WTC11 (cell line): Measurements from ENCODE around the gene KERA. TPM values are rescaled to one million over a fixed set of nuclear protein-coding genes. Genes with fewer than 3 reads are reported as not detected.

ENCODE experiments used
- ATAC-seq: fragments of 200-7000 bp; cut with Tn5 transposase; 2 replicates; pipeline ENCODE4 v1.10.0; 2021; ENCODE audit warnings: mild to moderate bottlenecking, moderate library complexity
- CTCF ChIA-PET: fragments of 300-600 bp; sonication (Branson Sonifier 250); formaldehyde crosslinking; loops from one replicate; lab custom pipeline; 2021; ENCODE audit warnings: antibody characterized with exemption; lab: Charles Lee
- POLR2A ChIA-PET: fragments of 350-600 bp; sonication (Branson Sonifier 250); formaldehyde crosslinking; loops from one replicate; lab custom pipeline; 2021; ENCODE audit warnings: antibody characterized with exemption; lab: Charles Lee
- DNase-seq: peaks from one replicate; pipeline ENCODE4 v3.0.0; 2021; ENCODE audit warnings: low spot score
- H3K27ac Mint-ChIP-seq: 2 replicates; pipeline ENCODE4 v1.8.0; 2021; ENCODE audit warnings: mixed read lengths
- H3K27me3 Mint-ChIP-seq: 2 replicates; pipeline ENCODE4 v1.8.0; 2021; ENCODE audit warnings: low read depth, mild to moderate bottlenecking, moderate library complexity, mixed read lengths
- H3K36me3 Mint-ChIP-seq: 2 replicates; pipeline ENCODE4 v1.8.0; 2021; ENCODE audit warnings: mixed read lengths
- H3K4me1 Mint-ChIP-seq: 2 replicates; pipeline ENCODE4 v1.8.0; 2022; ENCODE audit warnings: mixed read lengths
- H3K4me3 Mint-ChIP-seq: 2 replicates; pipeline ENCODE4 v1.8.0; 2021; ENCODE audit warnings: mild to moderate bottlenecking, moderate library complexity, mixed read lengths
- H3K9me3 Mint-ChIP-seq: 2 replicates; pipeline ENCODE4 v1.8.0; 2021; ENCODE audit warnings: mixed read lengths
- CREB1 ChIP-seq: sonication (generic); formaldehyde crosslinking; IDR thresholded peaks from 2 replicates; pipeline ENCODE4 v1.8.0; 2023; ENCODE audit warnings: mild to moderate bottlenecking, missing genetic modification reagents
- ELF4 ChIP-seq: sonication (generic); formaldehyde crosslinking; IDR thresholded peaks from 2 replicates; pipeline ENCODE4 v1.8.1; 2022; ENCODE audit warnings: low read depth, mild to moderate bottlenecking, moderate library complexity, missing genetic modification reagents
- ETV6 ChIP-seq: sonication (generic); formaldehyde crosslinking; IDR thresholded peaks from 2 replicates; pipeline ENCODE4 v1.8.1; 2022; ENCODE audit warnings: mild to moderate bottlenecking, missing genetic modification reagents
- HMGA2 ChIP-seq: fragments of 250-450 bp; sonication (Bioruptor Pico); IDR thresholded peaks from 2 replicates; pipeline ENCODE4 v1.4.0; 2021; ENCODE audit warnings: mild to moderate bottlenecking, moderate library complexity
- JUN ChIP-seq: sonication (generic); formaldehyde crosslinking; IDR thresholded peaks from 2 replicates; pipeline ENCODE4 v1.8.0; 2023; ENCODE audit warnings: mild to moderate bottlenecking, missing genetic modification reagents
- MXD4 ChIP-seq: fragments of 250-450 bp; sonication (Bioruptor Pico); IDR thresholded peaks from 2 replicates; pipeline ENCODE4 v1.8.0; 2021; ENCODE audit warnings: mild to moderate bottlenecking, moderate library complexity, borderline replicate concordance
- MYBL2 ChIP-seq: sonication (generic); formaldehyde crosslinking; IDR thresholded peaks from 2 replicates; pipeline ENCODE4 v1.8.1; 2023; ENCODE audit warnings: mild to moderate bottlenecking, moderate library complexity, missing genetic modification reagents
- NFATC4 ChIP-seq: fragments of 250-450 bp; sonication (Bioruptor Pico); IDR thresholded peaks from 2 replicates; pipeline ENCODE4 v1.9.0; 2021; ENCODE audit warnings: mild to moderate bottlenecking
- NFYB ChIP-seq: sonication (generic); formaldehyde crosslinking; conservative IDR thresholded peaks from 2 replicates; pipeline ENCODE4 v1.8.0; 2022; ENCODE audit warnings: low read depth, missing genetic modification reagents
- NR3C1 ChIP-seq: sonication (generic); formaldehyde crosslinking; conservative IDR thresholded peaks from 2 replicates; pipeline ENCODE4 v1.8.1; 2023; ENCODE audit warnings: low read depth, mild to moderate bottlenecking, missing genetic modification reagents
- SMAD3 ChIP-seq: sonication (generic); formaldehyde crosslinking; IDR thresholded peaks from 2 replicates; pipeline ENCODE4 v1.8.0; 2022; ENCODE audit warnings: missing genetic modification reagents, mild to moderate bottlenecking, borderline replicate concordance
- SOX15 ChIP-seq: fragments of 250-450 bp; sonication (Bioruptor Pico); IDR thresholded peaks from 2 replicates; pipeline ENCODE4 v1.9.0; 2021; ENCODE audit warnings: mild to moderate bottlenecking
- ZNF232 ChIP-seq: sonication (generic); formaldehyde crosslinking; IDR thresholded peaks from 2 replicates; pipeline ENCODE4 v1.8.0; 2022; ENCODE audit warnings: mild to moderate bottlenecking, missing genetic modification reagents
- ZNF317 ChIP-seq: sonication (generic); formaldehyde crosslinking; IDR thresholded peaks from 2 replicates; pipeline ENCODE4 v1.8.1; 2023; ENCODE audit warnings: low read depth, mild to moderate bottlenecking, moderate library complexity, missing genetic modification reagents, borderline replicate concordance
- ZNF396 ChIP-seq: fragments of 250-450 bp; sonication (Bioruptor Pico); IDR thresholded peaks from 2 replicates; pipeline ENCODE4 v1.8.0; 2021; ENCODE audit warnings: mild to moderate bottlenecking, moderate library complexity, borderline replicate concordance
- ZNF671 ChIP-seq: fragments of 250-450 bp; sonication (Bioruptor Pico); IDR thresholded peaks from 2 replicates; pipeline ENCODE4 v1.8.0; 2021; ENCODE audit warnings: mild to moderate bottlenecking
- total RNA-seq: library from RNA; stranded (reverse); gene quantifications from 3 replicates; pipeline ENCODE4 v1.2.3, GENCODE V29; 2021
- TF ChIP-seq, protein P1 (sequence below): sonication (generic); formaldehyde crosslinking; IDR thresholded peaks from 2 replicates; pipeline ENCODE4 v1.8.1; 2022; ENCODE audit warnings: mild to moderate bottlenecking, missing genetic modification reagents, moderate library complexity, borderline replicate concordance
- TF ChIP-seq, protein P2 (sequence below): fragments of 250-450 bp; sonication (Bioruptor Pico); IDR thresholded peaks from 2 replicates; pipeline ENCODE4 v2.1.2; 2022; ENCODE audit warnings: mild to moderate bottlenecking, moderate library complexity
- TF ChIP-seq, protein P3 (sequence below): fragments of 200-600 bp; IDR thresholded peaks from 2 replicates; pipeline ENCODE4 v1.8.0; 2022; ENCODE audit warnings: antibody characterized with exemption
- TF ChIP-seq, protein P4 (sequence below): sonication (generic); formaldehyde crosslinking; IDR thresholded peaks from 2 replicates; pipeline ENCODE4 v1.8.1; 2023; ENCODE audit warnings: mild to moderate bottlenecking, missing genetic modification reagents, borderline replicate concordance
- TF ChIP-seq, protein P5 (sequence below): fragments of 250-450 bp; sonication (Bioruptor Pico); IDR thresholded peaks from 2 replicates; pipeline ENCODE4 v1.9.0; 2021; ENCODE audit warnings: mild to moderate bottlenecking
- TF ChIP-seq, protein P6 (sequence below): sonication (generic); formaldehyde crosslinking; IDR thresholded peaks from 2 replicates; pipeline ENCODE4 v1.8.1; 2023; ENCODE audit warnings: mild to moderate bottlenecking, missing genetic modification reagents, moderate library complexity
- TF ChIP-seq, protein P7 (sequence below): fragments of 250-450 bp; sonication (Bioruptor Pico); IDR thresholded peaks from 2 replicates; pipeline ENCODE4 v1.8.0; 2021; ENCODE audit warnings: mild to moderate bottlenecking
- TF ChIP-seq, protein P8 (sequence below): sonication (generic); formaldehyde crosslinking; IDR thresholded peaks from 2 replicates; pipeline ENCODE4 v1.8.0; 2023; ENCODE audit warnings: missing genetic modification reagents

Gene KERA
- total RNA-seq, 1 experiment from 2014 or later, result not detected

DNA sequence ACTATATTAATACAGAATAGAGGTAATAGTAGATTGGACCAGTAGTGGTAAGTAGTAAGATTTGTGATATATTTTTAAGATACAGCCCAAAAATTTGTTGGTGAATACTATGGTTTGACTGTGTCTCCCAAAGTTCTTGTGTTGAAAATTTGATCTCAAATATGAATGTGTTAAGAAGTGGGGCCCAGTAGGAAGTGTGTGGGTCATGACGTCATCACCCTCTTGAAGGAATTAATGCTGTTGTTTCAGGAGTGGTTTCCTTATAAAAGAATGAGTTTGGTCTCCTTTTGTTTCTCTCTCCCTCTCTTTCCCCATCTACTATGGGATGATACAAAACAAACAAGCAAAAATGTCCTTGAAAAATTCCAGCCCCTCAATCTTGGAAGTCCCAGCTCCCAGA lies 37.1 kb upstream of the KERA start:
- POLR2A ChIA-PET, result no interaction called here
- peaks cover 20% of the 10 kb centered on the region for H3K9me3 Mint-ChIP-seq

DNA sequence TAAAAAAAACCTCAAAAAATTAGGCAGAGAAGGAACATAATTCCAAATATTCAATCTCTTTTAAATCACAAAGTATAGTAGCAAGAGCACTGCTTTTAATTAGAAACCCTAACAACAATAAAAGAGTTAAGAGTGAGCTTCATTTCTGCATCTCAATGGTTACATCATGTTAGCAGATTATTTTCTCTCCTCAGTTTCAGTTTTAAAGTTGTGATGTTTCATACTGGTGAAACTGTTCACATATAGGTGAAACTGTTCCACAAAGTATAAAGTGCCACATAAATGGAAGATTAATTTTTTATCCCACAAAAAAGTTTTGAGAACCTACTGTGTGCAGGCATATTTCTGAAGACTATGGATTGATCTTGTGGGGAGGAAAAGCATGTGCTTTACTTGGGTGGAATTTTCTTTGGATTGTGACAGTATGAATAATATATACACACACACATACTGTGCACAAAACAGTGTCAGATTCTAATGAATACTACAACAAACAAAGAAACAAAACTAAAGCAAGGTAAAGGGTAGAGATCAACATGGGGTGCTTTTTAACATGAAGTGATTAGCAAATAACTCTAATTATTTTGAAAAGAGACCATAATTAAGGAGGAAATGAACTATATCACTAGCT lies 36.3 kb upstream of the KERA start:
- Mint-ChIP-seq H3K36me3 (peaks cover 19% of the 10 kb centered on the region), H3K4me1 (no peaks in the 10 kb centered on the region)

More for the DNA sequence above, 37.1 kb upstream of the KERA start:
- DNase-seq, result no peak
- CTCF ChIA-PET, result no interaction called here
- H3K4me3 Mint-ChIP-seq, result no peak overlapping the region
- TF ChIP-seq ELF4 (no peak), ZNF396 (no peak), CREB1 (CRISPR knock-in tag) (no peak), NFATC4 (CRISPR knock-in tag) (no peak), HMGA2 (CRISPR knock-in tag) (no peak), ZNF317 (CRISPR knock-in tag) (no peak), JUN (no peak), NR3C1 (CRISPR knock-in tag) (no peak), ZNF671 (CRISPR knock-in tag) (no peak), SOX15 (no peak)
- TF ChIP-seq, protein P1, sequence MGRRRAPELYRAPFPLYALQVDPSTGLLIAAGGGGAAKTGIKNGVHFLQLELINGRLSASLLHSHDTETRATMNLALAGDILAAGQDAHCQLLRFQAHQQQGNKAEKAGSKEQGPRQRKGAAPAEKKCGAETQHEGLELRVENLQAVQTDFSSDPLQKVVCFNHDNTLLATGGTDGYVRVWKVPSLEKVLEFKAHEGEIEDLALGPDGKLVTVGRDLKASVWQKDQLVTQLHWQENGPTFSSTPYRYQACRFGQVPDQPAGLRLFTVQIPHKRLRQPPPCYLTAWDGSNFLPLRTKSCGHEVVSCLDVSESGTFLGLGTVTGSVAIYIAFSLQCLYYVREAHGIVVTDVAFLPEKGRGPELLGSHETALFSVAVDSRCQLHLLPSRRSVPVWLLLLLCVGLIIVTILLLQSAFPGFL, result no peak
- TF ChIP-seq, protein P2, sequence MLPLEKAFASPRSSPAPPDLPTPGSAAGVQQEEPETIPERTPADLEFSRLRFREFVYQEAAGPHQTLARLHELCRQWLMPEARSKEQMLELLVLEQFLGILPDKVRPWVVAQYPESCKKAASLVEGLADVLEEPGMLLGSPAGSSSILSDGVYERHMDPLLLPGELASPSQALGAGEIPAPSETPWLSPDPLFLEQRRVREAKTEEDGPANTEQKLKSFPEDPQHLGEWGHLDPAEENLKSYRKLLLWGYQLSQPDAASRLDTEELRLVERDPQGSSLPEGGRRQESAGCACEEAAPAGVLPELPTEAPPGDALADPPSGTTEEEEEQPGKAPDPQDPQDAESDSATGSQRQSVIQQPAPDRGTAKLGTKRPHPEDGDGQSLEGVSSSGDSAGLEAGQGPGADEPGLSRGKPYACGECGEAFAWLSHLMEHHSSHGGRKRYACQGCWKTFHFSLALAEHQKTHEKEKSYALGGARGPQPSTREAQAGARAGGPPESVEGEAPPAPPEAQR, result no peak
- H3K4me1 Mint-ChIP-seq, result no peaks in the 10 kb centered on the region
- no peak overlapping the region for H3K27ac Mint-ChIP-seq
- no peak for ATAC-seq
- peaks cover 12% of the 10 kb centered on the region for H3K36me3 Mint-ChIP-seq
- H3K27me3 Mint-ChIP-seq, result no peaks in the 10 kb centered on the region

DNA sequence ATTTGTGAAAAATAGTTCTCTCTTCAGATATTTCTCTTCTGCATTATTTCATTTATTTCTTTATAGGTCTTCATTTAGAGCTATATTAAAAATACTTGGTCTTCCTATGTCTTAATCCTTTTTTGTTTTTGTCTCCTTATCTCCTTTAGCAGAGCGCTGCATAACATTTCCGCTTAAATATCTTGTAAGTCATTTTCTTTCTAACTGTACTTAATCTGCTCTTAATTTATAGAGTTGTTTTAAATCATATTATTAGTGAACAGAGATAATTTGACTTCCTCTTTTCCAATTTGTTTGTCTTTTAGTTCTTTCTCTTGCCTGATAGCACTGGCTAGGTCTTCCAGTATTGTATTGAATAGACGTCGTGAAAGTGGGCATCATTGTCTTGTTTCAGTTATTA lies 35.5 kb upstream of the KERA start:
- no peak overlapping the region for H3K4me3 Mint-ChIP-seq
- POLR2A ChIA-PET, result no interaction called here
- CTCF ChIA-PET, result no interaction called here
- H3K36me3 Mint-ChIP-seq, result peaks cover 25% of the 10 kb centered on the region
- no peak for ATAC-seq
- DNase-seq, result no peak
- H3K9me3 Mint-ChIP-seq, result peaks cover 37% of the 10 kb centered on the region
- H3K27ac Mint-ChIP-seq, result no peak overlapping the region
- H3K4me1 Mint-ChIP-seq, result no peaks in the 10 kb centered on the region
- peaks cover 4% of the 10 kb centered on the region for H3K27me3 Mint-ChIP-seq
- TF ChIP-seq, protein P3, sequence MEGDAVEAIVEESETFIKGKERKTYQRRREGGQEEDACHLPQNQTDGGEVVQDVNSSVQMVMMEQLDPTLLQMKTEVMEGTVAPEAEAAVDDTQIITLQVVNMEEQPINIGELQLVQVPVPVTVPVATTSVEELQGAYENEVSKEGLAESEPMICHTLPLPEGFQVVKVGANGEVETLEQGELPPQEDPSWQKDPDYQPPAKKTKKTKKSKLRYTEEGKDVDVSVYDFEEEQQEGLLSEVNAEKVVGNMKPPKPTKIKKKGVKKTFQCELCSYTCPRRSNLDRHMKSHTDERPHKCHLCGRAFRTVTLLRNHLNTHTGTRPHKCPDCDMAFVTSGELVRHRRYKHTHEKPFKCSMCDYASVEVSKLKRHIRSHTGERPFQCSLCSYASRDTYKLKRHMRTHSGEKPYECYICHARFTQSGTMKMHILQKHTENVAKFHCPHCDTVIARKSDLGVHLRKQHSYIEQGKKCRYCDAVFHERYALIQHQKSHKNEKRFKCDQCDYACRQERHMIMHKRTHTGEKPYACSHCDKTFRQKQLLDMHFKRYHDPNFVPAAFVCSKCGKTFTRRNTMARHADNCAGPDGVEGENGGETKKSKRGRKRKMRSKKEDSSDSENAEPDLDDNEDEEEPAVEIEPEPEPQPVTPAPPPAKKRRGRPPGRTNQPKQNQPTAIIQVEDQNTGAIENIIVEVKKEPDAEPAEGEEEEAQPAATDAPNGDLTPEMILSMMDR, result no peak
- TF ChIP-seq MXD4 (CRISPR knock-in tag), result no peak
- TF ChIP-seq, protein P4, sequence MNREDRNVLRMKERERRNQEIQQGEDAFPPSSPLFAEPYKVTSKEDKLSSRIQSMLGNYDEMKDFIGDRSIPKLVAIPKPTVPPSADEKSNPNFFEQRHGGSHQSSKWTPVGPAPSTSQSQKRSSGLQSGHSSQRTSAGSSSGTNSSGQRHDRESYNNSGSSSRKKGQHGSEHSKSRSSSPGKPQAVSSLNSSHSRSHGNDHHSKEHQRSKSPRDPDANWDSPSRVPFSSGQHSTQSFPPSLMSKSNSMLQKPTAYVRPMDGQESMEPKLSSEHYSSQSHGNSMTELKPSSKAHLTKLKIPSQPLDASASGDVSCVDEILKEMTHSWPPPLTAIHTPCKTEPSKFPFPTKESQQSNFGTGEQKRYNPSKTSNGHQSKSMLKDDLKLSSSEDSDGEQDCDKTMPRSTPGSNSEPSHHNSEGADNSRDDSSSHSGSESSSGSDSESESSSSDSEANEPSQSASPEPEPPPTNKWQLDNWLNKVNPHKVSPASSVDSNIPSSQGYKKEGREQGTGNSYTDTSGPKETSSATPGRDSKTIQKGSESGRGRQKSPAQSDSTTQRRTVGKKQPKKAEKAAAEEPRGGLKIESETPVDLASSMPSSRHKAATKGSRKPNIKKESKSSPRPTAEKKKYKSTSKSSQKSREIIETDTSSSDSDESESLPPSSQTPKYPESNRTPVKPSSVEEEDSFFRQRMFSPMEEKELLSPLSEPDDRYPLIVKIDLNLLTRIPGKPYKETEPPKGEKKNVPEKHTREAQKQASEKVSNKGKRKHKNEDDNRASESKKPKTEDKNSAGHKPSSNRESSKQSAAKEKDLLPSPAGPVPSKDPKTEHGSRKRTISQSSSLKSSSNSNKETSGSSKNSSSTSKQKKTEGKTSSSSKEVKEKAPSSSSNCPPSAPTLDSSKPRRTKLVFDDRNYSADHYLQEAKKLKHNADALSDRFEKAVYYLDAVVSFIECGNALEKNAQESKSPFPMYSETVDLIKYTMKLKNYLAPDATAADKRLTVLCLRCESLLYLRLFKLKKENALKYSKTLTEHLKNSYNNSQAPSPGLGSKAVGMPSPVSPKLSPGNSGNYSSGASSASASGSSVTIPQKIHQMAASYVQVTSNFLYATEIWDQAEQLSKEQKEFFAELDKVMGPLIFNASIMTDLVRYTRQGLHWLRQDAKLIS (CRISPR knock-in tag), result no peak
- TF ChIP-seq, protein P5, sequence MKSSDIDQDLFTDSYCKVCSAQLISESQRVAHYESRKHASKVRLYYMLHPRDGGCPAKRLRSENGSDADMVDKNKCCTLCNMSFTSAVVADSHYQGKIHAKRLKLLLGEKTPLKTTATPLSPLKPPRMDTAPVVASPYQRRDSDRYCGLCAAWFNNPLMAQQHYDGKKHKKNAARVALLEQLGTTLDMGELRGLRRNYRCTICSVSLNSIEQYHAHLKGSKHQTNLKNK (CRISPR knock-in tag), result no peak

More for the DNA sequence above, 36.3 kb upstream of the KERA start:
- TF ChIP-seq, protein P6, sequence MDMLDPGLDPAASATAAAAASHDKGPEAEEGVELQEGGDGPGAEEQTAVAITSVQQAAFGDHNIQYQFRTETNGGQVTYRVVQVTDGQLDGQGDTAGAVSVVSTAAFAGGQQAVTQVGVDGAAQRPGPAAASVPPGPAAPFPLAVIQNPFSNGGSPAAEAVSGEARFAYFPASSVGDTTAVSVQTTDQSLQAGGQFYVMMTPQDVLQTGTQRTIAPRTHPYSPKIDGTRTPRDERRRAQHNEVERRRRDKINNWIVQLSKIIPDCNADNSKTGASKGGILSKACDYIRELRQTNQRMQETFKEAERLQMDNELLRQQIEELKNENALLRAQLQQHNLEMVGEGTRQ, result no peak
- TF ChIP-seq, protein P7, sequence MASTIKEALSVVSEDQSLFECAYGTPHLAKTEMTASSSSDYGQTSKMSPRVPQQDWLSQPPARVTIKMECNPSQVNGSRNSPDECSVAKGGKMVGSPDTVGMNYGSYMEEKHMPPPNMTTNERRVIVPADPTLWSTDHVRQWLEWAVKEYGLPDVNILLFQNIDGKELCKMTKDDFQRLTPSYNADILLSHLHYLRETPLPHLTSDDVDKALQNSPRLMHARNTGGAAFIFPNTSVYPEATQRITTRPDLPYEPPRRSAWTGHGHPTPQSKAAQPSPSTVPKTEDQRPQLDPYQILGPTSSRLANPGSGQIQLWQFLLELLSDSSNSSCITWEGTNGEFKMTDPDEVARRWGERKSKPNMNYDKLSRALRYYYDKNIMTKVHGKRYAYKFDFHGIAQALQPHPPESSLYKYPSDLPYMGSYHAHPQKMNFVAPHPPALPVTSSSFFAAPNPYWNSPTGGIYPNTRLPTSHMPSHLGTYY (CRISPR knock-in tag), result no peak
- no peak for TF ChIP-seq ZNF232 (CRISPR knock-in tag)
- no peak for TF ChIP-seq ZNF317 (CRISPR knock-in tag)
- no peak for TF ChIP-seq NFYB (CRISPR knock-in tag)
- TF ChIP-seq, protein P8, sequence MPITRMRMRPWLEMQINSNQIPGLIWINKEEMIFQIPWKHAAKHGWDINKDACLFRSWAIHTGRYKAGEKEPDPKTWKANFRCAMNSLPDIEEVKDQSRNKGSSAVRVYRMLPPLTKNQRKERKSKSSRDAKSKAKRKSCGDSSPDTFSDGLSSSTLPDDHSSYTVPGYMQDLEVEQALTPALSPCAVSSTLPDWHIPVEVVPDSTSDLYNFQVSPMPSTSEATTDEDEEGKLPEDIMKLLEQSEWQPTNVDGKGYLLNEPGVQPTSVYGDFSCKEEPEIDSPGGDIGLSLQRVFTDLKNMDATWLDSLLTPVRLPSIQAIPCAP, result no peak
- TF ChIP-seq SMAD3 (CRISPR knock-in tag), result no peak
- TF ChIP-seq MYBL2 (CRISPR knock-in tag), result no peak
- no peak for TF ChIP-seq MXD4 (CRISPR knock-in tag)
- TF ChIP-seq ETV6 (CRISPR knock-in tag), result no peak
- TF ChIP-seq, all 79 proteins: peak for 0
- DNase-seq (no peak), ATAC-seq (no peak)
- CTCF ChIA-PET, result no interaction called here
- Mint-ChIP-seq H3K27me3 (peaks cover 3% of the 10 kb centered on the region; the same call in 1 of the 2 replicates), H3K27ac (no peak overlapping the region), H3K4me3 (no peak overlapping the region), H3K9me3 (peaks cover 29% of the 10 kb centered on the region)
- POLR2A ChIA-PET, result no interaction called here
